Stimulated activated CD4-positive, alpha-beta T cell treated with anti-CD3 and anti-CD28 coated beads, Interleukin-4, amount 100 ng/mL, for 48 hours (primary cell): ENCODE measurements around the gene SPACA6.
"Not testable (repeated sequence)": the region's sequence is repeated elsewhere in the genome, so short reads cannot be mapped to it uniquely, and the experiment has no call there.

ENCODE experiments used
- DNase-seq, 2 donors: peaks; one replicate each; pipeline ENCODE4 v3.0.0-alpha.2; 2020; ENCODE audit warnings: low read depth in 2 of 2

Gene SPACA6, protein sequence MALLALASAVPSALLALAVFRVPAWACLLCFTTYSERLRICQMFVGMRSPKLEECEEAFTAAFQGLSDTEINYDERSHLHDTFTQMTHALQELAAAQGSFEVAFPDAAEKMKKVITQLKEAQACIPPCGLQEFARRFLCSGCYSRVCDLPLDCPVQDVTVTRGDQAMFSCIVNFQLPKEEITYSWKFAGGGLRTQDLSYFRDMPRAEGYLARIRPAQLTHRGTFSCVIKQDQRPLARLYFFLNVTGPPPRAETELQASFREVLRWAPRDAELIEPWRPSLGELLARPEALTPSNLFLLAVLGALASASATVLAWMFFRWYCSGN

DNA sequence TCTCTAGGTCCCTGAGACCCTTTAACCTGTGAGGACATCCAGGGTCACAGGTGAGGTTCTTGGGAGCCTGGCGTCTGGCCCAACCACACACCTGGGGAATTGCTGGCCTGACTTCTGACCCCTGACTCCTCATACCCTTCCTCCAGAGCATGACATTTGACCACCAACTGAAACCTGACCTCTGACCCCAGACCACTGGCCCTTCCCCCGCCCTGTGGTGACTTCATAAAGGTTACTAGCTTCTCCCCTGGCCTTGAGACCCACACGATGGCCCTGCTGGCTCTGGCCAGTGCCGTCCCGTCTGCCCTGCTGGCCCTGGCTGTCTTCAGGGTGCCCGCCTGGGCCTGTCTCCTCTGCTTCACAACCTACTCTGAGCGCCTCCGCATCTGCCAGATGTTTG, at the start of gene SPACA6:
TSS of gene SPACA6 (plus strand) at position 71 of the 400 bp plus-strand sequence. CDS start at position 268, 197 bp downstream.
- DNase-seq: no peak

DNA sequence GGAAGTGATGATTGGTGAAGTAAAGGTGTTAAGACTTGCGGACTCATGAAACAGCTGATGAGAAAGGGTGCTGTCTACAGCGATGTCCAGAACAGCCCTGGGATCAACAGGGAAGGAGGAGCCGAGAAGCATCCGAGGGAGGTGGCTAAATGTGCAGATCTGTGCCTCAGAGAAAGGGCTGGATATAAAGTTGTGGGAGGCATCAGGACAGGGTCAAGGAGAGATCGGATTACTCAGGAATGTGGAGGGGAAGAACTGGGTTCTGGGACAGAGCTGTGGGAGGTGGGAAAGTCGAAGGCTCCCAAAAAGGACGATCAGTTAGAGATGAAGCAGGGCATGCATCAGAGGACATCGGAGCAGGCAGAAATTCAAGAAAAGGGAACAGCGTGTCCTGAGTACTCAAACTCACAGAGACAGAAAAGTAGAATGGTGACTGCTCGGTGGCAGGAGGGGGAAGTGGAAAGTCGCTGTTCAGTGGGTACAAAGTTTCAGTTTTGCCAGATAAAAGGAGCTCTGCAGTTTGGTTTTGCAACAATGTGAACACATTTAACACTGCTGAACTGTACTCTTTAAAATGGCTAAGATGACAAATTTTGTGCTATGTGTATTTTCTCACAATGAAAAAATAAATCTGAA, 48.4 kb upstream of the SPACA6 start:
- DNase-seq: no peak

DNA sequence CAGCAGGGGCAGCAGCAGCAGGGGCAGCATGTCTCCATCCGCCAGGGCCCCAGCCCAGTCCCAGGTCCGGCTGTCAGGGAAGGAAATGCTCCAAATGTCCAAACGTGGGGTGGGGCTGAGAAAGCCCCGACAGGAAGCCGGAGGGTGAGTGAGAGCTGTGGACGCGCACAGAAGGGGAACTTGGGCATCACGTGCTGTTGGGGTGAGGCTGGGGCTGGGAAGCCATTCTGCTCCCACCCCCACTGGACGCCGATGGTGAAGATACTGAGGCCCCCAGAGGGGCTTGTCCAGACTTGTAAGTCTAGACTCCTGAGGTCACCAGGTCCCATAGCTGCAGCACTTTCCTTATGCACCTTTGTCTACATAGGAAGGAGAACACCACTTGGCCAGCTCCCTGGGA, 46.4 kb upstream of the SPACA6 start, which contains the start of gene SIGLEC14:
TSS of gene SIGLEC14 (minus strand) at position 96 of the 400 bp plus-strand sequence. CDS start at position 30, 66 bp downstream.
- DNase-seq: not testable (repeated sequence)

DNA sequence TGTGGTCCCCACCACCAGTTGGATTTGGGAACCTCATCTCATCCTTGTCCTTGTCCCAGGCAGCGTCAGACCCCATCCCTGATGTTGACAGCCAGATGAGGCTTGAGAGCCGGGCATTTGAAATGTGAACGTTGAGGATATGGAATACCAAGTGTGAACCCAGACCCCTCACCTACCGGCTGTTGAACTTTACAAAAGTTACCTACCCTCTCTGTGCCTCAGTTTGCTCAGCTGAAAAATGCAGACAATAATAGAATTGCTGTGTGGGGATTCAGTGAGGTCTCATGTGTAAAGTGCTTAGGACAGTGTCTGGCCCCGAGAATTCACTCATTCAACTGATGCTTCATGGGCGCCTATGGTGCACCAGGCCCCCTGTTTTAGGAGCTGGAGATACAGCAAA, 45.8 kb upstream of the SPACA6 start:
- no peak for DNase-seq

DNA sequence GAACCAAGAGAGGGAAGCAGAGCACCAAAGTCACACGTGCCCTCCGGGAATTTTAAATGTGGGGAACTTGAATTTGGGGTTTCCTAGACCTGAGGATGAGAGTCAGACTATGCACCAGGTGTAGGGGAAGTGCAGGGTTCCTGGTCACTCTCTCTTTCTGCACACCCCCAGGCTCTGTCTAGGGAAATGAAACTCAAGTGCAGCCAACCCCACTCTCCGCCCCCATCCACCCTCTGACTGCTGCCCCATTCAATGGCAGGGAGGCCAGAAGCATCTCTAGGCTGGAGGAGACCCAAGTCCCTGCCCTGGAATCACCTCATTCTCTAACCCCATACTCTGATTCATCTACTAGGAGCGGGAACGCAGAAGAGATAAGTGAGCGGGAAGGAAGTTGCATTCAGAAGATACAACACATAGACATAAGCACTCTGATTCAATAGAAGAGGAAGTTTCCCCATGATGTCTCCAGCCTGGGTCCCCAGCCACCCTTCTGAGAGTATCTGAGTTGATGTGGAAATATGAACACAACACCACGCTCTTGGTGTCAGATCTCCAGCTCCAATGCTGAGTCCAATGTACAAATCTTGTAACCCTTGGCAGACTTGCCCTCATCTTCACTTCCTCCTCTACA, 41.8 kb upstream of the SPACA6 start:
- DNase-seq: no peak

DNA sequence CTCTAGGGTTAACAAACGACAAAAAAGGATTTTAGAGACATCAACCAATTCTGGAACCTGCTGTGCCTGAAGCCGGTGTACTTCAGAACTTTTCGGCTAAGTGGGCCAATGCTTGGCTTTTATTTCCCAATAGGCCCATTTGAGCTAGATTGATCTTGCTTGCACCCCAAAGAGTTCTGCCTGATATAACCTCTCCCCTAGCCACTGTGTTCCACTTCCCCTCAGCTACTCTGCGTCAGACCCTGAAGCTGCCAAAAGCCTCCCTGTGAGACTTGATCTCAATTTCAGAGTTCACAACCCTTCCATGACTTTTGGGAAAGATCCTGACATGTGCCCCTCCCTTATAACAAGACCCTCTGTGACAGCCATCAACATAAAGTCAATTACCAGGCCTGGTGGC, 40.9 kb upstream of the SPACA6 start:
- DNase-seq: no peak

DNA sequence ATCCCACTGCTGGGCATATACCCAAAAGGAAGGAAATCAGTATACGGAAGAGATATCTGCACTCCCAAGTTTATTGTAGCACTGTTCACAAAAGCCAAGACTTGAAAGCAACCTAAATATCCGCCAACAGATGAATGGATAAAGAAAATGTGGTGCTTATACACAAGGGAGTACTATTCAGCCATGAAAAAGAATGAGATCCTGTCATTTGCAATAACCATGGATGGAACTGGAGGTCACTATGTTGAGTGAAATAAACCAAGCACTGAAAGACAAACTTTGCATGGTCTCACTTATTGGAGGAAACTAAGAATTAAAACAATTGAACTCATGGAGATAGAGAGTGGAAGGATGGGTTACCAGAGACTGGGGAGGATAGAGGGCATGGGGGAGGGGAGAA, 40.0 kb upstream of the SPACA6 start:
- no peak for DNase-seq

DNA sequence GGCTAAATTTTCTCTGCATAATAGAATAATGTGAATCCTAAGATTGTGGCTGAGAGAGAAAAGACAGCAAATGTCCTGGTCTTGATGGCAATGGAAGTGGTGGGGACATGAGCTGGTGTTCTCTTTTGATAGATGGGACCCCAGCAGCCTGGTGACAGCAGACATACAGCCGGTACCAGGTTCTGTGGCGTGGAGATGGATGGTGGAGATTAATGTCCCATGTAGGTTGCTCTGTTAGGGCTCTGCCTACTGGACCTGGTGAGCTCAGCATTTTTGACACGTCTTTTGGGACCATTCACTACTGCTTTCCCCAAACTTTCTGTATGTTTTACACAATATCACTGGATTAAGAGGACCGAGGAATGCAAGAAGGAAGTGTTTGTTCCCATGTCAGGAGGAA, 38.3 kb upstream of the SPACA6 start:
- DNase-seq: no peak

DNA sequence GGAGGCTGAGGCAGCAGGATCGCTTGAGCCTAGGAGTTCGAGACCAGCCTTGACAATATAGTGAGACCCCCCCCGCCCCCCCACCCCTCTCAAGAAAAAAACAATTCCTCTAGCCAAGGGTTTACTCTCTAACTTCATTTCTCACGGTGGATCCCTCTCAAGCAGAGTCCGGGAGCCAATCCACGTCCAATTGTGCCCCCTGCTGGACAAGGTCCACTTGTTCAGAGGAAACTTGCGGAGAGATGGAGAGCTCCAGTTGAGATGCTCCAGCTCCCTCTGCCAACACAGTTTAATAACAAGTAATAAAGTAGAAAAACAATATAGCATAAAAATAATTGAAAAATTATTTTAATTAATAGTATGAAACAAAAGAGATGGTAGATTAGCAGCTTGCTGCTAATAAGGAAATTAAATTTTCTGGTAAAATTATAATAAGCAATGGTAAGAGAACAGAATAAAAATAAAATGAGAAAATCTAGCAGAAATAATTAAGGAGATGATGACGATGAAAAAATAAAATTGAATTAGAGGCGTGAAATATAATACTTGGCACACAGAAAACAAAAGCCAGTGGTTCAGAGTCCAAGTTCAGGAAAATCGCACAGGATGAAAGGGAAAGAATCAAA, 32.0 kb upstream of the SPACA6 start:
- DNase-seq: peak; percentile 59 to 68

DNA sequence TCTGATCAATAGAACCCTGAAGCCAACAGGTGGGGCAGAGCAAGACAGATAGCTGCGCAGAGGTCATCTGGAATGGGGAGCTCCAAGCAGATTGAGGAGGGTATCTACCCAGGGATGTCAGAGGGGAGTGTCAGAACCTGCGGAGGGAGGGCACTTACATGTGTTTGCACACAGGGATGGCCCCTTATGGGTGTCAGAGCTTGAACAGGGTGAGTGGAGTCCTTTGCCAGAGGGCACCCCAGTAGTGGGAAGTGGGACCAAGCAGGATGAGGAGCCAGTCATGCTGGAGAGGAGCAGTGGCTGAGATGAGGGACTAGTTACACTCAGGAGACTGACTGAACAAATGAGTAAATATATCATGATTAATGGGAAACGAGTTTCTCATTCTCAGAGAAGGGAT, 29.5 kb upstream of the SPACA6 start:
- no peak for DNase-seq

DNA sequence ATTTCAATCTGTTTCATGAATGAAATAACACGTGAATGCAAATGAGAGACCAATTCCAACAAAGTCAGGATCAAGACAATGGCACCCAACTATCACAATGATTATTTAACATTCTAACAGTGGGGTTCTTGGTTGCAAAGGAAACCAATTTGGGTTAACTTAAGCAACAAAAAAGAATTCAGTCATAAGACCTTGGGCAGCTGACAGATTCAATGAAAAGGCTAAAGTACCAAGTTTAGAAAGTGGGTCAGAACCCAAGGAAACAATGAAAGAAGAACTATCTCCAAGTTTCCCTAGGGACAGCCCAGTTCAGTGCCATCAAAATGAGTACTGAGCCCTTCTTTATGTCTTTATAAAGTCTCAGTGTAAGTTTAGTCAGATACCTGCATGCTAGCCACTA, 29.0 kb upstream of the SPACA6 start:
- DNase-seq: no peak

DNA sequence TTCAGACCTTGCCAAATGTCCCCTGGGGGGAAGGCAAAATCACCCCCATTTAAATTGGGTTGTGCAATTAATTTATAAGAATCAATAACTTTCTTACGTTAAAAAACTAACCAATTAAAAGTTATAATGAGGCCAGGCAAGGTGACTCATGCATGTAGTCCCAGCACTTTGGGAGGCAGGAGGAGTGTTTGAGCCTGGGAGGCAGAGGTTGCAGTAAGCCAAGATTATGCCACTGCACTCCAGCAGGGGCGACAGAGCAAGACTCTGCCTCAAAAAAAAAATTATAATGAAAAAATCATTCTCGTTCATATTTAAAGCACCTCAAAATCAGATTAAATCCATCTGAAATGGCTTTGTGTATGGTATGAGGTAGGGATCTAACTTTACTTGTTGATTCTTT, 28.1 kb upstream of the SPACA6 start:
- DNase-seq: no peak

DNA sequence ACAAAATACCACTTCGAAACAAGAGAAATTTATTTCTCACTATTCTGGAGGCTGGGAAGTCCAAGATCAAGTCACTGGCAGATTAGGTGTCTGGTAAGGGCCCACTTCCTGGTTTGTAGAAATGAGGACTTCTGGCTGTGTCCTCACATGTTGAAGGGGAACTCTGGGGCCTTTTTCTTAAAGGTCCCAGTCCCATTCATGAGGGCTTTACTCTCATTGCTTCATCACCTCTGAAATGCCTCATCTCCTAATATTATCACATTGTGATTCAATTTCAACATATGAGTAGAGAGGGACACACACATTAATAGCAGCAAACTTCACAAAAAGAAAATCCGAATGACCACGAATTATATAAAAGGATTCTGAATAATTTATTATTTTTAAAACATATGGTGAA, 24.9 kb upstream of the SPACA6 start:
- no peak for DNase-seq

DNA sequence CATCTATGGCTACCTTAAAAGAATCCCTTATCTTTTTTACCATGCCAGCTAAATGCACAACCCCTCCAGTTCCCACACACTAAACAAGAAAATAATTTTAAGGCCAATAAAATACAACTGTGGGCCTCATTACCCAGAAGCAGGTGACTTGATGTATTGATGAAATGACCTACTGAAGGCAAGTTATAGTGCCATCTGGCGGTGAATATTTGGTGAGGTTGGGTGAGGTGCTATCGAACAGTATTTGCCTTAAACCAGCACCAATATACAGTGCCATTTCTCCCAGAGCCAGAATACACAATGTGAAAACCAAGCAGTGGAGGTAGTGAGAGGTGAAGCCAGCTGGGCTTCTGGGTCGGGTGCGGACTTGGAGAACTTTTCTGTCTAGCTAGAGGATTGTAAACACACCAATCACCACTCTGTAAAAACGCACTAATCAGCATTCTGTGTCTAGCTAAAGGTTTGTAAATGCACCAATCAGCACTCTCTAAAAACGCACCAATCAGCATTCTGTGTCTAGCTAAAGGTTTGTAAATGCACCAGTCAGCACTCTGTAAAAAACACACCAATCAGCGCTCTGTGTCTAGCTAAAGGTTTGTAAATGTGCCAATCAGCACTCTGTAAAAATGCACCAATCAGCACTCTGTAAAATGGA, 17.1 kb upstream of the SPACA6 start:
- DNase-seq: not testable (repeated sequence)

DNA sequence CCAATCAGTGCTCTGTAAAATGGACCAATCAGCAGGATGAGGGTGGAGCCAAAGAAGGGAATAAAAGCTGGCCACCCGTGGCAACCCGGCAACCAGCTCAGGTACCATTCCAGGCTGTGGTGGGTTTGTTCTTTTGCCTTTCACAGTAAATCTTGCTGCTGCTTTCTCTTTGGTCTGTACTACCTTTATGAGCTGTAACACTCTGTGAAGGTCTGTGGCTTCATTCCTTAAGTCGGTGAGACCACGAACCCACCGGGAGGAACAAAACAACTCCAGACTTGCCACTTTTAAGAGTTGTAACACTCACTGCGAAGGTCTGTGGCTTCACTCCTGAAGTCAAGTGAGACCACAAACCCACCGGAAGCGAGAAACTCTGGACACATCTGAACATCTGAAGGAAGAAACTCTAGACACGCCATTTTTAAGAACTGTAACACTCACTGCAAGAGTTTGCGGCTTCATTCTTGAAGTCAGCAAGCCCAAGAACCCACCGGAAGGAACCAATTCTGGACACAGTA, 16.5 kb upstream of the SPACA6 start:
- DNase-seq: no peak

DNA sequence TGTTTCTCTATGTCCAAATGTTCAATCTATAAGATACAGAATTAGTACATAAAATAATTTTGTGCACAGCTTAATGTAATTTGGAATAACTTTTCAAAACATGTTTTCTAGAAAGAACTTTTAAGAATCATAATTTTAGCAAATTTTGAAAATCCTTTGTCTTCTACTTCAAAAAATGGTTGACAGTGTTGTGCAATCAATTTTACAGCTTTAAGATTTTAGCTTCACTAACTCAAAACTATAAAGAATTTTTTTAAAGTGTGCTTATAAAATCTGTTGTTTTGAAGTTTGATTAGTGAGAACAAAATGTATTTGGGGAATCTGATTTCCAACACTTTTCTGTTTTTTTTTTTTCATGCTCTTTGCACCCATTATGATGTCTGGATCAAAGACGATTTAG, 12.7 kb upstream of the SPACA6 start:
- no peak for DNase-seq

DNA sequence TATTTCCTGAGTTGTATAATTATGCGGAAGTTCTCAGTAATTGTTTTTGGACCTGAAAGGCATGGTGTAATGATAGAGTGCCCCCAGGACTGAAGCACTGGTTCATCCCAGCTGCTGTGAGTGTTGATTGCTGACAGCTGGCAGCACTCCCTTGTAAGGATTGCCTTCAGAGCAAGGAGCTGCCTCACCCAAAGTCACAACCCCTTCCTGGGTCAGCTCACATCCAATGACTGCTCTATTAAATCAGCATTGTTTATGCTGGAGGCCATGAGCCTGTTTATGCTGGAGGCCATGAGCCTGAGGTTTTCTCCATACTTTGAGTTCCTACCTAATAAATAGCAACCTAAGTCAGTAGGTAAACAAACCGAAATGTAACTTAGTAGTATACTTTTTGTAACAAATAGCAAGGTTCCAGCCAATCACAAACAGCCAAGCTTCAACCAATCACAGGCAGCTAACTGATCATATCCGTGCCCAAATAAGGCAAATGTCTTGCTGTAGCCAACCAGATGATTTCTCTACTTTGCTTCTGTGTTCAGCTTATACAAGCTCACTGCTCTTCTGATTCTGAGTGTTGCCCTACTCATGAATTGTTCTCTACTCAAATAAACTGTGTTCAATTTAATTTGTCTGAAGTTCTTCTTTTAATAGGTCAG, 11.7 kb upstream of the SPACA6 start:
- no peak for DNase-seq

DNA sequence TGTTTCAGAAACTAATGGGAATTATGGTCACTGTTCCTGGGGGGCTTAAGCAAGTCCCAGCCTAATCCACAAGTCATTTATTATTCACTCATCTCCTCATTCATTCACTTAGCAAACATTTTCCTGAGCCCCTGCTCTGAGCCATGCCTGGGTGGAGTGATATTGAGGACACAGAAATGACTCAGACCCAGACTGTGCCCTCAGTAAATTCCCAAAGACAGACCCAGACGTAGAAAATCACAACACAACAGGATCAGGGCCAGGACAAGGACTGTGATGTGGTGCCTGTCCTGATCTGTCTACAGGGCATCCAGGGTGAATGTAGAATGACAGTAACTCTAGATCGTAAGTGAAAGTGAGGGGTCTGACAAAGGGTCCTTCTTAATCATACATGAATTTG, 7.0 kb upstream of the SPACA6 start:
- no peak for DNase-seq

DNA sequence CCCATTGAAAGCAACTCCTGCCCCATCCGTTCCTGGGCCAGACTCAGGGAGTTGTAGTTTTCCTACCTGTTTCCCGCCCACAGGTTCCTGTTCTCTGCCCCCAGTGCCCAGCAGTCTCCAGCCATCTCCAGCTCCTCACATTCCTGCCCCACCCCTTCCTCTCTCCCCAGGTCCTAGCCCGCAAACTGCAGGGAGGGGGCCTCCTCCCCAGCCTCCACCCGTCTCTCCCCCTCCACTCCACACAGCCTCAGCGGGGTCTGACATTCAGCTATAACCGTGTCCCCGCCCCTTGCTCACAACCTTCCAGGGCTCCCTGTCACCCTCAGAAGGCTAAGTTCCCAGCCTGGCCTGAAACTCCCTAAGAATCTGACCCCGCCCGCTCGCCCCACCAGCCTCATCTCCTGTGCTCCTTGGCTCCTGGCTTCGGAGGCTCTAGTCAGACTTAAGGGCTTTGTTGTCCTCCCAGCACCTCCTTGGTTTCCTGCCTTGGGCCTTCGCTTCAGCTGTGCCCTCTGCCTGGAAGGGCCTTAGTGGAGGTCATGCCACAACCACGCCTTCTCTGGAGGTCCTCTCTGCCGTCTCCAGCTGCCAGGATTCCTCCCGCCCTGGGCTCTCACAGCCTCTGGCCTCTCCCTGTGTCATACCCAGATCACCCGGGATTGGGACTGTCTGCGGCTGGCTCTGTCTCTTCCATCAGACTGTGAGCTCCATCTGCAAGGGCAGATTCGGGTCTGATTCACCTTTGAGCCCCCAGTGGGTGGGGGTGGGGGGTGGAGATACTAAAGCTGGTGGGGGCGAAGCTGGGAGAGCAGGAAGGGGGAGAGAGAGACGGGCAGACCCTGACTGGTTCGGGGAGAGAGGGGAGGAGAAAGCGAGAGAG, 5.1 kb upstream of the SPACA6 start:
- DNase-seq: no peak
